ENCODE measurements around the gene TM9SF3.

TM9SF3 gene

GRCh38 chr10:96500050-96500449 is 86.8 kb downstream of the TM9SF3 start:
- no peak for DNase-seq (ENCODE audit: low read depth)

GRCh38 chr10:96497391-96497790 is 89.4 kb downstream of the TM9SF3 start:
- in situ Hi-C loops (cut with HindIII; ENCODE audit: low sequenced_read_pairs): no loop called here
- H3K4me3 ChIP-seq (ENCODE audit: low read depth, low read length): no peak overlapping the region
- no peak for DNase-seq (ENCODE audit: low read depth)
- TF ChIP-seq CTCF (IDR thresholded peaks at IDR 0.05; ENCODE audit: low read depth, low read length, missing control alignments): no peak

More at GRCh38 chr10:96500050-96500449, 86.8 kb downstream of the TM9SF3 start:
- TF ChIP-seq CTCF (IDR thresholded peaks at IDR 0.05; ENCODE audit: low read depth, low read length, missing control alignments): no peak
- in situ Hi-C loops (cut with HindIII; ENCODE audit: low sequenced_read_pairs): no loop called here
- no peak overlapping the region for H3K4me3 ChIP-seq (ENCODE audit: low read depth, low read length)

- H3K4me3 ChIP-seq (ENCODE audit: low read depth, low read length): no peak overlapping the region
- DNase-seq (ENCODE audit: low read depth): no peak
- in situ Hi-C loops (cut with HindIII; ENCODE audit: low sequenced_read_pairs): no loop called here
- TF ChIP-seq CTCF (IDR thresholded peaks at IDR 0.05; ENCODE audit: low read depth, low read length, missing control alignments): no peak
These were observed 90.4 kb downstream of the TM9SF3 start for GRCh38 chr10:96496281-96496925.

GRCh38 chr10:96495544-96495943 is 91.3 kb downstream of the TM9SF3 start:
- in situ Hi-C loops (cut with HindIII; ENCODE audit: low sequenced_read_pairs): no loop called here
- H3K4me3 ChIP-seq (ENCODE audit: low read depth, low read length): no peak overlapping the region
- no peak for DNase-seq (ENCODE audit: low read depth)
- TF ChIP-seq CTCF (IDR thresholded peaks at IDR 0.05; ENCODE audit: low read depth, low read length, missing control alignments): no peak

GRCh38 chr10:96494694-96495093 is 92.1 kb downstream of the TM9SF3 start:
- no peak overlapping the region for H3K4me3 ChIP-seq (ENCODE audit: low read depth, low read length)
- in situ Hi-C loops (cut with HindIII; ENCODE audit: low sequenced_read_pairs): no loop called here
- no peak for TF ChIP-seq CTCF (IDR thresholded peaks at IDR 0.05; ENCODE audit: low read depth, low read length, missing control alignments)
- DNase-seq (ENCODE audit: low read depth): no peak

GRCh38 chr10:96493871-96494525 is 92.8 kb downstream of the TM9SF3 start:
- in situ Hi-C loops (cut with HindIII; ENCODE audit: low sequenced_read_pairs): no loop called here
- no peak for DNase-seq (ENCODE audit: low read depth)
- no peak for TF ChIP-seq CTCF (IDR thresholded peaks at IDR 0.05; ENCODE audit: low read depth, low read length, missing control alignments)
- no peak overlapping the region for H3K4me3 ChIP-seq (ENCODE audit: low read depth, low read length)
